Liver (tissue), 9 donors: ENCODE results near the gene SNHG17. TPM values are rescaled to one million over a fixed set of nuclear protein-coding genes. Genes with fewer than 3 reads are reported as not detected.

ENCODE experiments used
- DNase-seq: peaks from one replicate; pipeline ENCODE4 v3.0.0-alpha.2; 2017; ENCODE audit warnings: low spot score
- H3K27ac ChIP-seq, 2 donors: one replicate each; pipeline ENCODE4 v1.7.0; 2013; ENCODE audit warnings: inconsistent platforms in 2 of 2, low read length in 2 of 2, control low read depth in 1 of 2, low read depth in 1 of 2, mild to moderate bottlenecking in 1 of 2
- H3K27me3 ChIP-seq, 4 donors: one replicate each; pipeline versions ENCODE4 v1.6.1 to v1.7.0; 2013; ENCODE audit warnings: low read length in 3 of 4, inconsistent platforms in 1 of 4, mild to moderate bottlenecking in 1 of 4, moderate library complexity in 1 of 4; ENCODE audit not compliant: control insufficient read depth in 4 of 4, insufficient read depth in 4 of 4
- H3K36me3 ChIP-seq, 4 donors: one replicate each; pipeline versions ENCODE4 v1.6.1 to v1.7.0; 2013; ENCODE audit warnings: low read length in 3 of 4, mild to moderate bottlenecking in 3 of 4, low read depth in 1 of 4, moderate library complexity in 1 of 4; ENCODE audit not compliant: control insufficient read depth in 4 of 4, insufficient read depth in 3 of 4
- H3K4me1 ChIP-seq, 4 donors: one replicate each; pipeline versions ENCODE4 v1.6.1 to v1.7.0; 2013; ENCODE audit warnings: low read length in 3 of 4, mild to moderate bottlenecking in 3 of 4, moderate library complexity in 1 of 4; ENCODE audit not compliant: control insufficient read depth in 4 of 4, insufficient read depth in 4 of 4
- H3K4me3 ChIP-seq, 3 donors: one replicate each; pipeline versions ENCODE4 v1.6.1 to v1.7.0; 2013; ENCODE audit warnings: low read length in 3 of 3, control low read depth in 1 of 3, low read depth in 1 of 3, mild to moderate bottlenecking in 1 of 3
- H3K9ac ChIP-seq, 2 donors: one replicate each; pipeline ENCODE4 v1.7.0; 2013; ENCODE audit warnings: low read length in 2 of 2, mild to moderate bottlenecking in 2 of 2, moderate library complexity in 2 of 2, control low read depth in 1 of 2, low read depth in 1 of 2
- H3K9me3 ChIP-seq, 4 donors: one replicate each; pipeline versions ENCODE4 v1.6.1 to v1.7.0; 2013; ENCODE audit warnings: low read length in 3 of 4; ENCODE audit not compliant: control insufficient read depth in 4 of 4
- EGR1 ChIP-seq, 2 donors: IDR thresholded peaks; 2 replicates each; pipeline ENCODE4 v1.6.1; 2016 to 2018; ENCODE audit warnings: antibody characterized with exemption in 2 of 2, low read depth in 2 of 2
- FOXA1 ChIP-seq: IDR thresholded peaks from 2 replicates; pipeline ENCODE4 v1.6.1; 2016; ENCODE audit warnings: antibody characterized with exemption
- FOXA2 ChIP-seq: IDR thresholded peaks from 2 replicates; pipeline ENCODE4 v1.6.1; 2016; ENCODE audit warnings: antibody characterized with exemption
- GABPA ChIP-seq, 2 donors: IDR thresholded peaks in 1 of 2; conservative IDR thresholded peaks in 1 of 2; 2 replicates each; pipeline ENCODE4 v1.6.1; 2016; ENCODE audit warnings: antibody characterized with exemption in 2 of 2, mild to moderate bottlenecking in 1 of 2, moderate library complexity in 1 of 2
- HNF4A ChIP-seq, 2 donors: conservative IDR thresholded peaks; 2 replicates each; pipeline ENCODE4 v1.6.1; 2016; ENCODE audit warnings: antibody characterized with exemption in 2 of 2, mild to moderate bottlenecking in 2 of 2
- JUND ChIP-seq, 2 donors: IDR thresholded peaks; 2 replicates each; pipeline ENCODE4 v1.6.1; 2016; ENCODE audit warnings: antibody characterized with exemption in 2 of 2
- NR2F2 ChIP-seq: IDR thresholded peaks from 2 replicates; pipeline ENCODE4 v1.6.1; 2016; ENCODE audit warnings: antibody characterized with exemption
- RAD21 ChIP-seq, 2 donors: IDR thresholded peaks; 2 replicates each; pipeline ENCODE4 v1.6.1; 2016; ENCODE audit warnings: antibody characterized with exemption in 2 of 2, mild to moderate bottlenecking in 2 of 2
- SP1 ChIP-seq: IDR thresholded peaks from 2 replicates; pipeline ENCODE4 v1.6.1; 2018; ENCODE audit warnings: antibody characterized with exemption, mild to moderate bottlenecking
- TAF1 ChIP-seq: conservative IDR thresholded peaks from 2 replicates; pipeline ENCODE4 v1.6.1; 2016; ENCODE audit warnings: antibody characterized with exemption, mild to moderate bottlenecking
- YY1 ChIP-seq: IDR thresholded peaks from 2 replicates; pipeline ENCODE4 v1.6.1; 2016; ENCODE audit warnings: antibody characterized with exemption, mild to moderate bottlenecking
- WGBS: extraction: QIAGEN DNeasy Blood & Tissue Kit; methylation state at CpG from one replicate; pipeline ENCODE4 v1.1.7; 2013; 5-methylcytosine and 5-hydroxymethylcytosine counted together
- polyA plus RNA-seq, 2 donors: library from polyadenylated mRNA; stranded (reverse) in 1 of 2; unstranded in 1 of 2; fragments of 200-250 nt in 1 of 2; fragments of >200 nt in 1 of 2; fragmentation: Nextera tagmentation in 1 of 2; extraction: Ambion mirVana in 1 of 2; gene quantifications; one replicate each; pipeline versions ENCODE4 v1.2.1 to v1.2.3, GENCODE V29; 2013 to 2015
- total RNA-seq, 2 donors: library from RNA; depleted of rRNA; stranded (reverse); fragments of >200 nt; gene quantifications; one replicate each; pipeline ENCODE4 v1.2.3, GENCODE V29; 2014
- TF ChIP-seq, protein P1 (sequence below): fragments of 150-350 bp; IDR thresholded peaks from 2 replicates; pipeline ENCODE4 v1.5.1; 2017; ENCODE audit warnings: improper control_type of control experiment, low read depth, low read length; ENCODE audit not compliant: missing input control
- TF ChIP-seq, protein P2 (sequence below): IDR thresholded peaks from 2 replicates; pipeline ENCODE4 v1.6.1; 2016; ENCODE audit warnings: antibody characterized with exemption
- TF ChIP-seq, protein P3 (sequence below): IDR thresholded peaks from 2 replicates; pipeline ENCODE4 v1.6.1; 2016; ENCODE audit warnings: antibody characterized with exemption, mild to moderate bottlenecking
- TF ChIP-seq, protein P4 (sequence below): IDR thresholded peaks from 2 replicates; pipeline ENCODE4 v1.6.1; 2016; ENCODE audit warnings: antibody characterized with exemption
- TF ChIP-seq, protein P5 (sequence below): IDR thresholded peaks from 2 replicates; pipeline ENCODE4 v1.6.1; 2016; ENCODE audit warnings: antibody characterized with exemption
- donor health status: healthy.
- donor health status: healthy.
- donor health status: healthy.
- donor health status: healthy.
- donor health status: healthy.

The SNHG17 gene
- total and polyA plus RNA-seq, 4 donors = 6.3 to 24.6 (median 14.0) TPM

DNA sequence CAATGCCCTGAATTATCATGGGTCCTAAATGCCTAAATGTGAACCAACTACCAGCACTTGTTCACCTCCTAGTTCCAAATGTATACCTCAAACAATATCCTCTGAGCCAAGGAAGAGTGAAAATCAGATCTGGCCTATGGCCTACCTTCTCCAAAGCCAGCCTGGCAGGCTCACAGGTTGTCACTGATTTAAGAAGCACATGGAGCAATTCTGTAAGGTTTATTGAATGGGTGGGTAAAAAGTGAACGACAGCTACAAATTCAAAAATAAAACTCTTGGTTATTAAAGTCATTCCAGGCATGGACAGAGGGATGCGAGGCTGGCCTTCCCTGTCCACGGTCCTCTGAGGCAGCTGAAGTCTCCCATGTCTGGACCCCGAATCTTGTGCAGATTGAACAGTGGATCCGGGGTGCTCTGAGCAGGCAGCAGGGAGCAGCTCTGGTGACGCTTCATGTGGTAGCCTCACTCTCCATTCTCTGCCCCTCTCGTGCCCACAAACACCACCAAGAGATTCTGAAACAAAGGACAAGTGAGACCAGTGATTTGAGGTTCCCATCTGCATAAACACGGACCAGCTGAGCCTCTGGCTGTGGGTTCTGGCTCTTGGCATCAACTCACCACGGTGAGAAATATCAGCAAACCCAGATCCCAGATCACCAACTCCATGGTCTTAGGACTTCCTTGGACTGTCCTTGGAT is 14.6 kb downstream of the SNHG17 start:
- Histone ChIP-seq H3K27ac (no peak overlapping the region), H3K36me3 (peaks cover 16 to 72% (median 62%) of the 10 kb centered on the region in 4 donors), H3K9ac (no peak overlapping the region), H3K9me3 (no peaks in the 10 kb centered on the region), H3K4me1 (no peaks in the 10 kb centered on the region), H3K4me3 (no peak overlapping the region), H3K27me3 (no peaks in the 10 kb centered on the region)
- DNase-seq = no peak
- 95% methylated on average over 9 of the region's 9 CpGs for WGBS
- TF ChIP-seq TAF1 (no peak), FOXA1 (no peak), SP1 (no peak), RAD21 (IDR thresholded peaks at IDR 0.05) (no peak), FOXA2 (no peak), HNF4A (conservative IDR thresholded peaks at IDR 0.05) (no peak), NR2F2 (no peak), JUND (IDR thresholded peaks at IDR 0.05) (no peak), YY1 (no peak), EGR1 (IDR thresholded peaks at IDR 0.05; ENCODE audit: low read depth in 2 of 2) (no peak), GABPA (IDR thresholded peaks at IDR 0.05 in 1 of 2, conservative IDR thresholded peaks at IDR 0.05 in 1 of 2) (no peak)
- TF ChIP-seq, protein P1, sequence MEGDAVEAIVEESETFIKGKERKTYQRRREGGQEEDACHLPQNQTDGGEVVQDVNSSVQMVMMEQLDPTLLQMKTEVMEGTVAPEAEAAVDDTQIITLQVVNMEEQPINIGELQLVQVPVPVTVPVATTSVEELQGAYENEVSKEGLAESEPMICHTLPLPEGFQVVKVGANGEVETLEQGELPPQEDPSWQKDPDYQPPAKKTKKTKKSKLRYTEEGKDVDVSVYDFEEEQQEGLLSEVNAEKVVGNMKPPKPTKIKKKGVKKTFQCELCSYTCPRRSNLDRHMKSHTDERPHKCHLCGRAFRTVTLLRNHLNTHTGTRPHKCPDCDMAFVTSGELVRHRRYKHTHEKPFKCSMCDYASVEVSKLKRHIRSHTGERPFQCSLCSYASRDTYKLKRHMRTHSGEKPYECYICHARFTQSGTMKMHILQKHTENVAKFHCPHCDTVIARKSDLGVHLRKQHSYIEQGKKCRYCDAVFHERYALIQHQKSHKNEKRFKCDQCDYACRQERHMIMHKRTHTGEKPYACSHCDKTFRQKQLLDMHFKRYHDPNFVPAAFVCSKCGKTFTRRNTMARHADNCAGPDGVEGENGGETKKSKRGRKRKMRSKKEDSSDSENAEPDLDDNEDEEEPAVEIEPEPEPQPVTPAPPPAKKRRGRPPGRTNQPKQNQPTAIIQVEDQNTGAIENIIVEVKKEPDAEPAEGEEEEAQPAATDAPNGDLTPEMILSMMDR = no peak
- TF ChIP-seq, protein P2, sequence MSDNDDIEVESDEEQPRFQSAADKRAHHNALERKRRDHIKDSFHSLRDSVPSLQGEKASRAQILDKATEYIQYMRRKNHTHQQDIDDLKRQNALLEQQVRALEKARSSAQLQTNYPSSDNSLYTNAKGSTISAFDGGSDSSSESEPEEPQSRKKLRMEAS = no peak
- TF ChIP-seq, protein P3, sequence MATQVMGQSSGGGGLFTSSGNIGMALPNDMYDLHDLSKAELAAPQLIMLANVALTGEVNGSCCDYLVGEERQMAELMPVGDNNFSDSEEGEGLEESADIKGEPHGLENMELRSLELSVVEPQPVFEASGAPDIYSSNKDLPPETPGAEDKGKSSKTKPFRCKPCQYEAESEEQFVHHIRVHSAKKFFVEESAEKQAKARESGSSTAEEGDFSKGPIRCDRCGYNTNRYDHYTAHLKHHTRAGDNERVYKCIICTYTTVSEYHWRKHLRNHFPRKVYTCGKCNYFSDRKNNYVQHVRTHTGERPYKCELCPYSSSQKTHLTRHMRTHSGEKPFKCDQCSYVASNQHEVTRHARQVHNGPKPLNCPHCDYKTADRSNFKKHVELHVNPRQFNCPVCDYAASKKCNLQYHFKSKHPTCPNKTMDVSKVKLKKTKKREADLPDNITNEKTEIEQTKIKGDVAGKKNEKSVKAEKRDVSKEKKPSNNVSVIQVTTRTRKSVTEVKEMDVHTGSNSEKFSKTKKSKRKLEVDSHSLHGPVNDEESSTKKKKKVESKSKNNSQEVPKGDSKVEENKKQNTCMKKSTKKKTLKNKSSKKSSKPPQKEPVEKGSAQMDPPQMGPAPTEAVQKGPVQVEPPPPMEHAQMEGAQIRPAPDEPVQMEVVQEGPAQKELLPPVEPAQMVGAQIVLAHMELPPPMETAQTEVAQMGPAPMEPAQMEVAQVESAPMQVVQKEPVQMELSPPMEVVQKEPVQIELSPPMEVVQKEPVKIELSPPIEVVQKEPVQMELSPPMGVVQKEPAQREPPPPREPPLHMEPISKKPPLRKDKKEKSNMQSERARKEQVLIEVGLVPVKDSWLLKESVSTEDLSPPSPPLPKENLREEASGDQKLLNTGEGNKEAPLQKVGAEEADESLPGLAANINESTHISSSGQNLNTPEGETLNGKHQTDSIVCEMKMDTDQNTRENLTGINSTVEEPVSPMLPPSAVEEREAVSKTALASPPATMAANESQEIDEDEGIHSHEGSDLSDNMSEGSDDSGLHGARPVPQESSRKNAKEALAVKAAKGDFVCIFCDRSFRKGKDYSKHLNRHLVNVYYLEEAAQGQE = no peak
- TF ChIP-seq, protein P4, sequence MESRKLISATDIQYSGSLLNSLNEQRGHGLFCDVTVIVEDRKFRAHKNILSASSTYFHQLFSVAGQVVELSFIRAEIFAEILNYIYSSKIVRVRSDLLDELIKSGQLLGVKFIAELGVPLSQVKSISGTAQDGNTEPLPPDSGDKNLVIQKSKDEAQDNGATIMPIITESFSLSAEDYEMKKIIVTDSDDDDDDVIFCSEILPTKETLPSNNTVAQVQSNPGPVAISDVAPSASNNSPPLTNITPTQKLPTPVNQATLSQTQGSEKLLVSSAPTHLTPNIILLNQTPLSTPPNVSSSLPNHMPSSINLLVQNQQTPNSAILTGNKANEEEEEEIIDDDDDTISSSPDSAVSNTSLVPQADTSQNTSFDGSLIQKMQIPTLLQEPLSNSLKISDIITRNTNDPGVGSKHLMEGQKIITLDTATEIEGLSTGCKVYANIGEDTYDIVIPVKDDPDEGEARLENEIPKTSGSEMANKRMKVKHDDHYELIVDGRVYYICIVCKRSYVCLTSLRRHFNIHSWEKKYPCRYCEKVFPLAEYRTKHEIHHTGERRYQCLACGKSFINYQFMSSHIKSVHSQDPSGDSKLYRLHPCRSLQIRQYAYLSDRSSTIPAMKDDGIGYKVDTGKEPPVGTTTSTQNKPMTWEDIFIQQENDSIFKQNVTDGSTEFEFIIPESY = no peak
- TF ChIP-seq, protein P5, sequence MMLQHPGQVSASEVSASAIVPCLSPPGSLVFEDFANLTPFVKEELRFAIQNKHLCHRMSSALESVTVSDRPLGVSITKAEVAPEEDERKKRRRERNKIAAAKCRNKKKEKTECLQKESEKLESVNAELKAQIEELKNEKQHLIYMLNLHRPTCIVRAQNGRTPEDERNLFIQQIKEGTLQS = no peak
